Skin epidermis (tissue), 12 donors: Measurements from ENCODE around the gene PRDM1.
A peak's percentile ranks its signal among the peaks of the same experiment; 100 is the strongest.

ENCODE experiments used
- H3K27ac ChIP-seq, 21 experiments: fragments of 200-600 bp; sonication (generic) in 11 of 21; one replicate each; pipeline ENCODE4 v1.5.0; 2020; ENCODE audit warnings: mild to moderate bottlenecking in 3 of 21, inconsistent platforms in 2 of 21, moderate library complexity in 2 of 21
- H3K4me3 ChIP-seq, 7 experiments: fragments of 200-600 bp; sonication (generic) in 2 of 7; one replicate each; pipeline ENCODE4 v1.5.0; 2020; ENCODE audit warnings: inconsistent platforms in 2 of 7, mild to moderate bottlenecking in 2 of 7, moderate library complexity in 1 of 7

Gene PRDM1

DNA sequence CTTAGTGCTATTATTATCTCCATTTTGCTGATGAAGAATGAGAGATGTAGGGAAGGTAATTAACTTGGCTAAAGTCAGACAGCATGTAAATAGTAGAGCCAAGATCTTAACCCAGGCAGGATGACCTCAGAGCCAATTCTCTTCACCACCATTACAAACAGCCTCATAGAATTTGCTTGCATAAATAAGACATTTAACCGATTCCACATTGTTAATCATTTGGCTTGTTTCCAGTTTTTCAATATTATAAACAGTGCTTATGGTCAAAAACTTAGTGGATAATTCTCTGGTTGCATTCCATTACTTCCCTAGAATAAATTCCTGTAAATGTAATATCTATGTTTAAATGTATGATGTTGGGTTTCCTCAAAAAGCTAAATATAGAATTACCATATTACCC is 19.1 kb upstream of the PRDM1 start:
- no peak overlapping the region for H3K27ac ChIP-seq
- no peak overlapping the region for H3K4me3 ChIP-seq

DNA sequence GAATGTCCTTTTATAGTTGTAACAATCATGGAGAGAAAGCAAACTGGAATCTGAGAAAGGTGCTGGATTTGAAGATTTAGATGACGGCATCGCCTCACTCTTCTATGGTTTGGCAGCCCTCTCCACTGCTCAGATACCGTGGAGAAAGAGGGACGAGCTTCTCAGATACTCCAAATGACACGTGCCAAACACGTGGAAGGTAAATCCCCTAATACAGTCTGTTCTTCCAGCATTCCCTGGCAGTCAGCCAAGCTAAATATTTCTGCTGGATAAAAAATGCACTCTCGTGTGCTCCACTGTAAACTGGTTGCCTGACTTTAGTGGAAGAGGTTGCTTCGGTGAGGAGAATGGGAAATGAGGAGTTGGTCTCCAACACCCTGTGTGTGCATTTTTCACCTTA is 16.7 kb upstream of the PRDM1 start:
- no peak overlapping the region for H3K27ac ChIP-seq

DNA sequence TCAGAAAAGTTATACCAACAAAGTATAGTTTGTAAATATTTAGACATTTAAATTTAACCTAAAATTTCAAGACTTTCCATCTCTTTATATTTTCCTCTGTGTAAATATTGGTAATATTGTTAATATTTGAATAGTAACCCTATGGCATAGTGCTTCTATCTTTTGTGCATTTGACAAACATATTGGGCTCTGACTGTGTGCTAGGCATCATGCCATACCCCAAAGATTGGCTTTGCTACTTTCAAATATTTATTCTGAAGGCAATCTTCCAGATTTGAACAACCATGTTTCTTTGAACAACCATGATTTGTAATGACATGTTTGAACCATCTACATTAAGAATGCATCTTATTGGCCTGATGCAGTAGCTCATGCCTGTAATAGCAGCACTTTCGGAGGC is 15.5 kb upstream of the PRDM1 start:
- H3K27ac ChIP-seq, result no peak overlapping the region
- H3K4me3 ChIP-seq, result no peak overlapping the region

More for the DNA sequence above, 16.7 kb upstream of the PRDM1 start:
- H3K4me3 ChIP-seq, result no peak overlapping the region

DNA sequence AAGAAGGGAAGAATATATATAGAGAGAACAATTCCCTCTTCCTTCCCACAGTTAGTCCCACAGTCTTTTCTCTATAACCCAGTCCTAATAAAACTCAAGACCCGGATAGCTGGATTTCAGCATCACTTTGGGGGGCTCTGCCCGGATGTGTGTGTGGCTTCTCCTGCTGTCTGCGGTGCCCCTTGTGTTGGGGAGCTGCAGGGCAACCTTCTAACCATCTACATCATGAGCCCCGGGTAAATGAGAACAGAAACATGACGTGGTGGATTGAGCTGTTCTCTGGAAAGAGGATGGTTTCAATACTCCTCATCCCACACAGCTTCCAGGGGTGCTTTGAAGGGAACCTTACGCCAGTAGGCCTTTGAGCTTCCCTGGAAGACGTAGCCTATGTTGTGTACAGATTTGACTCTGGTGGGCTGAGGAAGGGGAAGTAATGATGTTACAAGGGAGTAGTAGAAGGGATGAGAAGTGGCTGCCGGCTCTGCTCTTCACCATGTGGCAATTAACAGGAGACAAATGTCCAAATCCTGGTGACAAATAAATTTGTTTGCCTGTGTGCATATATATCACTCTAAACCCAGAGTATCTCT is 13.5 kb upstream of the PRDM1 start:
- Histone ChIP-seq H3K4me3 (no peak overlapping the region), H3K27ac (no peak overlapping the region)

DNA sequence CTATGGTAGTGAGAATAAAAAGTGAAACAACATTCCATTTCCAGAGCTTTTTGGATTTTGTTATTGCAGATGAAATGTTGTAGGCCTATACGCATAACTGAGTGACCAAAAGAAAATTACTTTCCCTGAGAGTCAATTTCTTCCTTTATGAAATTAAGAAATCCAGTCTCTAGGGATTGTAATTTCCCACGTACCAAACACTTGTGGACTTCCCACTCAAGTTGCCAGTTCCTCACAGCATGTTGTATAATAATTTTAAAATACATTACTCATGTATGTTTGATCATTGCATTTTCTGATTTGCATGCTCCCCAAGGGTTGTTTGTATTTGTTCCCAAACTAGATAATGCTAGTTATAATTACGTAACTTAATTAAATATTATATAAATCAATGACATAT is 12.0 kb upstream of the PRDM1 start:
- Histone ChIP-seq H3K27ac (no peak overlapping the region), H3K4me3 (no peak overlapping the region)

DNA sequence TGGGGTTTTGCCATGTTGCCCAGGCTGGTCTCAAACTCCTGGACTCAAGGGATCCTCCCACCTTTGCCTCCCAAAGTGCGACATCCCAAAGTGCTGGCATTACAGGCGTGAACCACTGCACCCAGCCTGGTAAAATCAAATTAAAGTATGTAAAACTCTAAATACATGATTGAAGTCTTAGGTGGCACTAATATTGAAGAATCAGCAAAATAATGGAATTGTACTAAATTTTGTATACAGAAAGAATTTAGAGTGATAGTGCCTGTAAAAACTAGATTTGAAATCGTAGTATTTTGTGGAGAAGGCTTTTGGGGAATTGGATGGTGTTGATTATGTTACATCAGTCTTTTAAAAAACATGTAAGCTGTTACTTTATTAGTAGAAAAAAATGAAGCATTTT is 10.0 kb upstream of the PRDM1 start:
- no peak overlapping the region for H3K4me3 ChIP-seq

DNA sequence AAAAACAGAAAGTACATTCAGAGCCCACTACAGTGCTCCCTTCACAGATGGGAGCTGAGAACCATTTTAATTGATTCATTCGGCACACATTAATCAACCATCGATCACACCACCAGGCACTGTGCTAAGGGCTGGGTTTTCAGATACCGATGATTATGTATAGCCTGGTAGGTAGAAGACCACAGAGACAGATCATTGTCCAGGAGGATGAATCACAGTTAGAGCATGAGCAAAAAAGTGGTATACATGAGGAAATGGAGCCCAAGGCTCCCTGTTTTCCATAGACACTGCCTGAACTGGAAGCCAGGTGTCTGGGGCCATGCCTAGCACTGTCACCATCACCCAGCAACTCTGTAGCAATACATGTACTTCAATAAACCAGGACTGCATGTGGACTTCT is 9.0 kb upstream of the PRDM1 start:
- no peak overlapping the region for H3K27ac ChIP-seq
- no peak overlapping the region for H3K4me3 ChIP-seq

More for the DNA sequence above, 10.0 kb upstream of the PRDM1 start:
- H3K27ac ChIP-seq, result no peak overlapping the region

DNA sequence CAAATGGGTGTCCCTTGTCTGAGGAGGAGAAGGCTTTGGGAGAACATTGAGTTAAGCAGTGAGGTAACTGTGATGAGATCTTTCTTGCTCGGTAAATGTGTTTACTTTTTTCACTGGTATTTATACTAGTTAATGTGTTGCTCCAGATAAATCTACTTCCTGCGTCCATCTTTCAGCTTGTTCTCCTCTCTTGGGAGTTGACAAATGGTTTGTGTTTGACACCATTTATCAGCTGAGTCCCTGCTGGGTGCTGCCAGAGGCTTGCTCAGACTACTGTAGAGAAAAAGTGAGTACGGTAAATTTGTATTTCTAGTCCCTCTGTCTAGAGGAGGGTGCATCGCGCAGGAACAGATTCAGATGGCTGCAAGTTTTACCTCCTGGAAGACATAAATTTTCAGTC is 8.3 kb upstream of the PRDM1 start:
- Histone ChIP-seq H3K4me3 (no peak overlapping the region), H3K27ac (no peak overlapping the region)

DNA sequence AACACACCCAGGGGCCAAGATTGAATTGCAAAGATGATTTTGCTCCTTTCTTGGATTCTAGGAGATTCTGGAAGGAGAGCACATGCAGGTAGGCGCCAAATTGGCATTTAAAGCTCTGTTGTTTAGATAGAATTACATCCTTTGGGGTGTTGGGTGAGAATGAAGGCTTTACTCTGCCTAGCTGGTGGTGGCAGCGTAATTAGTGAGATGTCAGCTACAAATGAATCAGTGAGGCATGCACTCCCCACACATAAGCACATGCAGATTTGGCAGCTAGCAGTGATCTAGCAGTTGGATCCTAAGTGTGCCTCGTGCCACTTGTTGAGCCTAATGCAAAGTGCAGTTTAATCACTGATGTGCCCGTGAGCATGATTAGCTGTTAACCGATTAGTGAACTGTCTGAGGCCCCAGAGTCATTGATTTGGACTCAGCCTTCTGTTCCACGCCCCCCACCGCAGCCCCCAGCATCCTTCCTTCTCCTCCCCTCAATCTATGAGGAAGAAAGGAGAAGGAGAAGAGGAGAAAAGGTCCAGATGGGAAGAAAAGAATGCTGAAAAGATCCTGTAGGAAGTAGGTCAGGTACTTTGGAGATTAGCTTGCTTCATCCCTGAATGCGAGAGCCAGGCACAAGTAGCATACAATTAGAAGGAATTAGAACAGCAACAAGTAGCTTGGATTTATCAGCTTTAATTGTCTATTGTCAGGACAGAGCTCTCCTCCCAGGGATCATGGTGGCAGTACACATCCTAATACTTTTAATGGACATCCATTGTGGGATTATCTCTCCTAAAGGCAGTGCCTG is 6.0 kb upstream of the PRDM1 start:
- peak overlapping the region in 1 of 21 experiments; percentile 27 for H3K27ac ChIP-seq
- H3K4me3 ChIP-seq, result no peak overlapping the region

DNA sequence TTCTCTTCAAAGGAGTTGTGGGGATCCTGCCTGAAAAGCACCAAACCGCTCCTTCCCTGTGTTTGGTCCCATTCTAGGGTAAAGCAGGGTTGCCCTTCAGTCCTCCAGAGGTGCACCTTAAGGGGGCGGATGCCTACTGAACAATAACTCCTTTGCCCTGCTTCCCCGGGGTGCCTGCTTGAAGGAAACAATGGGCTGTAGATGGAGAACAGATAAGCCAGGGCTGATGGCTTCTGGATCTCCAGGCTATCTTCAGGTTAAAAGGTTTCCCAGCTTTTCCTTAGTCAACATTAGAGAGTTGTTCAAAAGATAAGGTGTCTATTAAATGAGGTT is 5.4 kb upstream of the PRDM1 start:
- Histone ChIP-seq H3K4me3 (no peak overlapping the region), H3K27ac (peak overlapping the region in 1 of 21 experiments; percentile 27)

DNA sequence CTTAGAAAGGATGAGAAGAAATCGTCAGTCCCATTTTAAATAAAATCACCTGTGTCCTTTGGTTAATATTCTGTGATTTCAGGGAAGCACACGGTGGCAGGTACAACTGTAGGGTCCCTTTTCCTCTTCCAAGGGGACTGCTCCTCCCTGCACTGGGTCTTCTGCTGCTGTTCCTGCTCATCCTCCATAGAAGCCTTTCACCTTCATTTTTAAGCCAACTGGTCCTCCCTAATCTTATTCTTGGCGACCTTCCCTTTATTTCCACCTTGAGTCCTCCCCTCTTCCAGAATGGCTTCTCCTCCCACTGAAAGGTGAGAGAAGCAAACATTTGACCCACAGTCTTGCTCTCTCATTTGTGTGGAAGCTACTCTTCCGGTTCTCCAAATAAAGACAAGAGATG is 4.4 kb upstream of the PRDM1 start:
- Histone ChIP-seq H3K27ac (no peak overlapping the region), H3K4me3 (no peak overlapping the region)

DNA sequence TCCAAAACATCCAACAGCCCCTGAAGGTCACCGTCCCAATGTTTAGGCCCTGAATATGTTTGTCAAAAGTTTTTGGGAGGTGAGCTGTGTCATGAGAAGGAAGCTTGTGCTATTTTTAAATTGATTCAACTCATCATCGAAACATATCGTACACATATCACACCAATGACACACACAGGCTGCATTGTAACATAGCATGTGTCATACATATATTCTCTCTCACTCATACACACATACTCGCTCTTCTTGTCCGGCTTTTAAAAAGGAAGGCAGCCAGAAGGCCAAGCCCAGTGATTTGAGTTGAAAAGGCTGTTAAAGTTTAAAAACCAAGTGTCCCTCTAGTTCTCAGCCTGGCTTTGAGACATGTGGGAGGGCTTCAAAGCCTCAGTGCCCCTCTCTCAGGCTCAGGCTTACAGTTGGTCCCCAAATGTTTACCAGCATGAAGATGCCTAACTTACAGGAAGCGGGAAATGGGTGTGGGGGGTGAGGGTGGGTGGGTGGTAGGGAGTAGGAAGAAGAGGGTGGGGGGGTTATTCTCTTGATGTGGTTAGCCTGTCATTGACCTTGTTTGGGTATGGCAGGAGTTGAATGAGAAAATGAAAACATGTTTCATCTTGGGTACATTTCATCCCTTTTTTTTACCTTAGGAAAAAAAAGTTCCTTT is 3.3 kb upstream of the PRDM1 start:
- peak overlapping the region in 12 of 21 experiments; percentile 1 to 93 (median 85) for H3K27ac ChIP-seq
- H3K4me3 ChIP-seq, result no peak overlapping the region

DNA sequence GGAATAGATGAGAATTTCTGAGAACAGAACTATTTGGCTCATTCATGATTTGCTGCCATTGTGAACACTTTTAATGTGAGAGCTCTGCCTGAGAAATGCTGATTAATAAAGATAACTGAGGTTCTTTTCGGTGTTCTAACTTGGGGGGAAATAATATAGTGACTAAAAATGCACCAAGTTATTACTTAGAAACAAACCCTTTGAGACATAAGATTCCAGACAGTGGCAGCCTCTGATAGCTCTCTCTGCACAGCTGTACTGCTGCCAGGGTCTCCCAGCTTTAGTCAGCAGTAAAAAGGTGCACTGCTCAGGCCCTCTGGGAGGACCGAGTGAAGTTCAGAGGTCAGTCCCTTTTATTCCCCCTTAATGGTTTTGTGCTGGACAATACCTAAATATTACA is 2.5 kb upstream of the PRDM1 start:
- H3K4me3 ChIP-seq, result no peak overlapping the region
- H3K27ac ChIP-seq, result peak overlapping the region in 13 of 21 experiments; percentile 12 to 93 (median 87)

DNA sequence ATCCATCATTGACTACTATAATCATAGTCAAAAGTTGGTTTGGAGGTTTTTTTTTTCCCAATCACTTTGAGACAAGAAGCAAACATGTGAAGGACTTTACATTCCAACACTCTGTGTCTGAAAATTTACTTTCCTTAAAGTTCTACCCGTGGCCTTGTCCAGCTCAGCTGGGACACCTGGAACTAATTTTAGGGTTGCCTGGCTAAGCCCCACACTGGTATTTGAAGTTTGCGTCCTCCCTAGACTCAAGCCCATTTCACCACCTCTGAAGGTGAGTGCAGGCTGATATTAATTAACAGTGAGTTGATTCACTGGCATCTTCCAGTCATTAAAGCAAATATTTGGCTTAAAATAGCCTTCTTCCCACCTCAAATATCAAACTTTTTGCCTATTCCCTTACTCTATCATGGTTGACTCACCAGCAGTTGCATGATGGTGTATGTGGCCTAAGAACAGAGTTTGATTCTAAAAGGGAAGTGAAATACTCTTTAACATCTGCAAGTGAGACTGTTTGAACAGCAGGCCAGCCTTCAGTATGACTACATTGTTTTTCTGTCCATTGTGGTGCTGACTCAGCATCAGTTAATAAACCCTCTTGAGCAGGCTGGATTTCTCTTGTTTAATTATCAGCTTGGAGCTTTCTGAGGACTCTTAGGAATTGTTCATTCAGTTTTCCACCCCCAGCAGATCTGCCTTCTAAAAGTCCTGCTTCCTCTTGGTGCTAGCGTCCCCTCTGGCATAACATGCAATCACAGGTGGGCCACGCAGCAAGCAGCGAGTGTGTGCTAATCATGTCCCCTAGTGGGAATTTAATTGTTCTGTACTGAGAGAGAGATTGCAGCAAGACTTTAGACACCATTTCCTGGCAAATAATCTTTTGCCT is 1.8 kb upstream of the PRDM1 start:
- Histone ChIP-seq H3K4me3 (no peak overlapping the region), H3K27ac (peak overlapping the region in 20 of 21 experiments; percentile 1 to 93 (median 83))

DNA sequence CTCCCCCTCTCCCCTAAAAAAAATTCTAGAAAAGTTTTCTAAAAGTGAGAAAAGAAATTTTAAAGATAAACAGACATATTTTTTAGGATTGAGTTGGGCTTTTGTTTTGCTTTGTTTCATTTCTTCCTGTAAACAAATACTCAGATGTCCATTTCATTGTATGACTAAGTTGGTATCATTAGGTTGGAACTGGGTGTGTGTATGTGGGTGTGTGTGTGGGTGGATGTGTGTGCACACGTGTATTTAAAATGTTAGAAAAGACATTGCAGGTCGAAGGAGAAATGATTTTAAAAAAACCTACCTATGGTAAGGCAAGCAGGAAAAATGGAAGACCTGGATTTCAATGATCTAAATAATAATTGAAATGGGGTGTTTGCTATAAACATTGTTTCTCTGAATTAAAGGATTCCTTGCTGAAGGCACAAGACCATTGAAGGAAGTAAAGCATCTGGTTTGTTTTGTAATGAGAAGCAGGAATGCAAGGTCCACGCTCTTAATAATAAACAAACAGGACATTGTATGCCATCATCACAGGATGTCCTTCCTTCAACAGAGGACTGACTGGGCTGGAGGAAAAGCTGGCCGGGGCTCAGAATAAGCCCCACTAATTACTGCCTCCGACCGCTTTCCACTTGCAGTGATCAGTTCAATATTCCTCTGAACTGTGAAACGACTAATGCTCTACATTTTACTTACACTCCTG is 996 bp upstream of the PRDM1 start:
- H3K27ac ChIP-seq, result peak overlapping the region in 20 of 21 experiments; percentile 33 to 93 (median 84)
- H3K4me3 ChIP-seq, result peak overlapping the region; percentile 44 to 73 (median 59)

DNA sequence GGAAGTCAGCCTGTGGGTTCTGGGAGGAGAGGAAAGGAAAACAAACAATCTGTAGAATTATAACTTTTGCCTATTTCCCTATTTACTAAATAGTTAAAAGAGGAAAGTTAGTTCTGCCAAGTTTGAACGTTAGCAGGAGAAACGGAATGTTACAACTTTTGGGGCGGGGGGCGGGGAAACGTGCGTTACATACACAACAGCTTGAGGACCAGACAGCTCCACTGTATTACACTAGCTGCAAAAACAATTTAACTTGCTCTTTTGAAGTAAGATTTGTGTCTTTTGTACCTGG is 498 bp upstream of the PRDM1 start:
- peak overlapping the region; percentile 44 to 73 (median 59) for H3K4me3 ChIP-seq
- peak overlapping the region in 20 of 21 experiments; percentile 33 to 93 (median 84) for H3K27ac ChIP-seq

DNA sequence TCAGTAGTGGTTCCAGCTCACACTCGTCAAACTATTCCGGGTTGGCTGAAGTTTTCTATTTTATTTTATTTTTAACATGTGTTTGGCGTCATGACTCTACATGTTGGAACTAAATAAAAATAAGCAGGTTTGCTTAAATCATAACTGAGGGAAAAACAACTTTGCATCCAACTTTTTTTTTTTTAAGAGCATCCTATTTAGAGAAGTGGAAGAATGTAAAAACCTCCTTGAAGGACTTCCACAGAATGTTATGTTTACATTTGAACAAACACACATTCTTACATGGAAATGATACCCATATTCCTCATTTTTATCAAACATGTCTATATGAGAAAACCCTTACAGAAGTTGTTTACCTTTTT is 659 bp downstream of the PRDM1 start:
- Histone ChIP-seq H3K27ac (peak overlapping the region in 19 of 21 experiments; percentile 72 to 93 (median 84)), H3K4me3 (peak overlapping the region; percentile 44 to 73 (median 59))

DNA sequence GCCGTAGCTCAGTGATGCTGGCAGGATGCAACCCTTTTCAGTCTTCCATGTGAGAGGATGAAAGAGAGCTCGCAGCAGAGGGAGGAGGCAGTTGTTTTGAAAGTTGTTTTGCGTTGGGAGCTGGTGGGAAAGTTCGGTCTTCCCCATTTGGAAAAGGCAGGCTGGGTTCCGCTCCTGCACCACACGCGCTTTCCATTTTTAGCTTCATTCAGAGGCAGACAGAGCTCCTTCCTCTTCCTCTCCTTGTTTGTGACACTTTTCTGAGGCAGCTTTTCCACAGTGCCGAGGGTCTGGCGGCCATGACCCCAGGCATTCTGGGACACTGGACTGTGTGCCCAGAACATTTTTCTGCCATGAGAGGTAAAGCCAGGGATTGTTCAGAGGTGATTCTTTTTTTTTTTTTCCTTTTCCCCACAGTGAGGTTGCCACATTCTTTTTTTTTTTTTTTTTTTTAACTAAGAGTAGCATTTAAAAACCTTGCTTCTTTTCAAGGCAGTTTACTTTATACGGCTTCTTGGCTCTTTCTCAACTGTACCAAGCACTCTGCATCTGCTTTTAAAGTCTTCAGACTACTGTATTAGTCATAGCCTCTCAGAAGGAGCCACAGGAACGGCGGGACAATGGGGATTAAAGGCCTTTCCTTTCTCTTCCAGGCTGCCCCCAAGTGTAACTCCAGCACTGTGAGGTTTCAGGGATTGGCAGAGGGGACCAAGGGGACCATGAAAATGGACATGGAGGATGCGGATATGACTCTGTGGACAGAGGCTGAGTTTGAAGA is 1.6 kb downstream of the PRDM1 start:
- Histone ChIP-seq H3K27ac (peak overlapping the region in 20 of 21 experiments; percentile 38 to 93 (median 83)), H3K4me3 (peak overlapping the region; percentile 44 to 73 (median 59))

DNA sequence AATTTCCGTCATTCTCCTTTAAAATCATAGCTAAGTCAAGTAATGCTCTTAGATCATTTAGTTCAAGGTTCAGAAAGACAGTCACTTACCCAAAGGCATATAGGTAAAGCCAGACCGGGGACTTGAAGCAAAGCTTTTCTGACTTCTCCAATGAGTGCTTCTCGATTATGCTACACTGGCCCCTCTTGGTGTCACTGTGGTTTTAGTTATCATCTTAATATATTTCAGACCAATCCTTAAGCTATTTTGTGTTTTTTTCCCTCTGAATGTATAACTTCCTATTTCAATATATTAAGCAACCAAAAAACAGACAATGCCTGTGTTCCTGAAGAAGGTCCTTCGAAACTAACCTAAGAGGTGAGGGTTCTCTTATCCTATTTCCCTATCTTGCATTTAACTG is 3.9 kb downstream of the PRDM1 start:
- Histone ChIP-seq H3K27ac (peak overlapping the region in 15 of 21 experiments; percentile 12 to 93 (median 87)), H3K4me3 (peak overlapping the region; percentile 44 to 73 (median 59))
